SHP77 (cell line): Measurements from ENCODE around the gene CAMLG.

Source experiments
- DNase-seq, 2 experiments: peaks; one replicate each; lab custom pipeline; 2025; lab: John Stamatoyannopoulos, UW

Gene CAMLG

DNA sequence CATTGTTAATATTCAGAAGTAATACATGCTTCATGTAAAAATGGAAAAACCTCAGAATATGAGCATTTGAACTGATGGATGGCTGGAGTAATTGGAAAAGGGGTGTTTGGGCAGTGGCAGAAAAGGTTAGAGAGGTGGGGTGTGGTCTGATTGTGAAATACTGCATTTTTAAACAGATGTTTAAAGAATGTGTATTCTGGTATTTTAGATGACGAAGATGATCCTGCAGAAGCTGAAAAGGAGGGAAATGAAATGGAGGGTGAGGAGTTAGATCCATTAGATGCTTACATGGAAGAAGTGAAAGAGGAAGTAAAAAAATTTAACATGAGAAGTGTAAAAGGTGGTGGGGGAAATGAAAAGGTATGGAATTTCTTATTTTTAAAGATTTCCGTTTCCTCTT lies 39.0 kb downstream of the CAMLG start:
- DNase-seq: no peak

DNA sequence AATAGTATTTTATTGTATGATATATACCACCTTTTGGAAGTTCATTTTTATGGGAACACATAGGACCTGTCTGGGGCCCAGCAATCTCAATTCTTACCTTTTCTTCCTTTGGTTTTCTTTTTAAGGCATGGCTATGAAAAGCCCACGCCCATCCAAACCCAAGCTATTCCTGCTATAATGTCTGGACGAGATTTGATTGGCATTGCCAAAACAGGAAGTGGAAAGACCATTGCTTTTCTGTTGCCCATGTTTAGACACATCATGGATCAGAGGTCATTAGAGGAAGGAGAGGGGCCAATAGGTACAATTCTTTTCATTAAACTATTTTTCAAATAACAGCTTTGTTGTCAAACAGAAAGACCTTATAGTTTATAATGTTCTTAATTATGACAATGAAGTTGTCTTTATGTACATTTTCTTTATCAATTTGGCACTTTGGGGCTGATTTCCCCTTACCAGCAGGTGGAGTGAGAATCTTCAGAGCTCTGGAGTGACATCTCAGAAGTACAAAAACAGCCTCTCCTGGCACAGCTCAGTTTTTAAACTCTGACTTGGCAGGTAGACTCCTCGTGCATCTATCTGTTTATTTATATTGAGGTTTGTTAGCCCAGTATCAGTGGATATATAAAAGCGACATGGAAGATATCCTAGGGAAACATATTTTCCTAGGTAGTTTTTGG lies 46.0 kb downstream of the CAMLG start:
- no peak for DNase-seq

GRCh38 chr5:134784946-134785620 lies 46.7 kb downstream of the CAMLG start:
- no peak for DNase-seq

DNA sequence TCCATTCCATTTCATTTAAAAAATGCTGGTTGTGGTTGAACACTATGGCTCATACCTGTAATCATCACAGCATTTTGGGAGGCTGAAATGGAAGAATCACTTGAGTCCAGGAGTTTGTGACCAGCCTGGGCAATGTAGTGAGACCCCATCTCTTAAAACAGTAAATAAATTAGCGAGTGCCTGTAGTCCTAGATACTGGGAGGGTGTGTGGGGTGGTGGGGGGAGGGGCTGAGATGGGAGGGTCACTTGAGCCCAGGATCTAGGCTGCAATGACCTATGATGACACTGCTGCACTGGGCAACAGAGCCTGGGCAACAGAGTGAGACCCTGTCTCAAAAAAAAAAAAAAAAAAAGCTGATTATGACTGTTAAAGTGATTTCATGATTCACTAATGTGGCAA lies 49.3 kb downstream of the CAMLG start:
- no peak for DNase-seq

GRCh38 chr5:134791580-134791979 lies 53.2 kb downstream of the CAMLG start:
- no peak for DNase-seq

GRCh38 chr5:134792286-134792685 lies 53.9 kb downstream of the CAMLG start:
- no peak for DNase-seq

- no peak for DNase-seq
These were observed 54.8 kb downstream of the CAMLG start for GRCh38 chr5:134793111-134793510.

GRCh38 chr5:134794082-134794481 lies 55.7 kb downstream of the CAMLG start:
- DNase-seq: no peak

GRCh38 chr5:134794819-134795218 lies 56.5 kb downstream of the CAMLG start:
- DNase-seq: no peak

GRCh38 chr5:134798468-134798867 lies 60.1 kb downstream of the CAMLG start:
- no peak for DNase-seq
